ENCODE results near the gene OSGEP.

DNA sequence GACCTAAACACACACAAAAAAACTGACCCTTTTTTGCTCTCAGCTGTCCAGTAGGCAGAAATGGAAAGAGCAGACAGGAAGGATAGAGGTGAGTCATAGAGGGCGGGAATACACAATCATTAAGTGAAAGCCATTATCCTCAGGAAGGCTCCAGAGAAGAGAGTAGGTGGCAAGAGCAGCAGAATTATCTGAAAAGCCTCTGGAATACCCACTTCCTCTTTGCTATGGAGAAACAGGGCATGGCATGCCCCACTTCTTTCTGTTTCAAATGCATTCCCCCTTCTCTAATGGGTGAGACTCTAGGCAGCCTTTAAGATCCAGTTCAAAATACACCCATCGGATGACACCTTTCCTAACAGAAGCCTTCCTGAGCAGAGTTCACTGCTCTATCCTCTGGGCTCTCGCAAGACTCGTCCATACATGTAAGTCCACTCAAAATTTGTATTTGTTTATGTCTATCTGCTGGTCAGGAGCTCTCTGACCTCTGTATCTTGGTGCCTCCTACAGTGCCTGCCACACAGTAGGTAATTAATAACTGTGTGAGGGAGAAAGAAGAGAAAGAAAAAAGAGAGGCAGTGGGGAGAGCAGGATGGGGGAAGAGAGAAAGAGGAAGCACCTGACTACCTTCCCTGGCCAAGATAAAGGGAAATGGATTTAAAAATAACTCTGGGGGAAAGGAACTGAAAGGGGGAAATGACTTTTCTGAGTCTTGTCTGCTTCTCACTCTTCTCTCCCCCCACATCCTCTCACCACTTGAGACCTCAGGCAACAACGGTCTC lies 27.2 kb downstream of the OSGEP start:
- no peak for TF ChIP-seq EZH2 (IDR thresholded peaks at IDR 0.05; ENCODE audit: low read depth, unreplicated experiment)
- TF ChIP-seq, protein P1, sequence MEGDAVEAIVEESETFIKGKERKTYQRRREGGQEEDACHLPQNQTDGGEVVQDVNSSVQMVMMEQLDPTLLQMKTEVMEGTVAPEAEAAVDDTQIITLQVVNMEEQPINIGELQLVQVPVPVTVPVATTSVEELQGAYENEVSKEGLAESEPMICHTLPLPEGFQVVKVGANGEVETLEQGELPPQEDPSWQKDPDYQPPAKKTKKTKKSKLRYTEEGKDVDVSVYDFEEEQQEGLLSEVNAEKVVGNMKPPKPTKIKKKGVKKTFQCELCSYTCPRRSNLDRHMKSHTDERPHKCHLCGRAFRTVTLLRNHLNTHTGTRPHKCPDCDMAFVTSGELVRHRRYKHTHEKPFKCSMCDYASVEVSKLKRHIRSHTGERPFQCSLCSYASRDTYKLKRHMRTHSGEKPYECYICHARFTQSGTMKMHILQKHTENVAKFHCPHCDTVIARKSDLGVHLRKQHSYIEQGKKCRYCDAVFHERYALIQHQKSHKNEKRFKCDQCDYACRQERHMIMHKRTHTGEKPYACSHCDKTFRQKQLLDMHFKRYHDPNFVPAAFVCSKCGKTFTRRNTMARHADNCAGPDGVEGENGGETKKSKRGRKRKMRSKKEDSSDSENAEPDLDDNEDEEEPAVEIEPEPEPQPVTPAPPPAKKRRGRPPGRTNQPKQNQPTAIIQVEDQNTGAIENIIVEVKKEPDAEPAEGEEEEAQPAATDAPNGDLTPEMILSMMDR (conservative IDR thresholded peaks at IDR 0.05; ENCODE audit: low read depth in 2 of 2): no peak
- TF ChIP-seq CREB1 (CRISPR knock-in tag; IDR thresholded peaks at IDR 0.05; ENCODE audit: low read depth): no peak
- TF ChIP-seq POLR2AphosphoS5 (IDR thresholded peaks at IDR 0.05; ENCODE audit: low read depth): no peak
- no peak for TF ChIP-seq EZH2phosphoT487 (IDR thresholded peaks at IDR 0.05; ENCODE audit: unreplicated experiment)
- no peak for TF ChIP-seq JUNB (IDR thresholded peaks at IDR 0.05; ENCODE audit: unreplicated experiment)
- TF ChIP-seq ZNF331 (CRISPR knock-in tag; IDR thresholded peaks at IDR 0.05; ENCODE audit: low read depth): no peak
- TF ChIP-seq, protein P2, sequence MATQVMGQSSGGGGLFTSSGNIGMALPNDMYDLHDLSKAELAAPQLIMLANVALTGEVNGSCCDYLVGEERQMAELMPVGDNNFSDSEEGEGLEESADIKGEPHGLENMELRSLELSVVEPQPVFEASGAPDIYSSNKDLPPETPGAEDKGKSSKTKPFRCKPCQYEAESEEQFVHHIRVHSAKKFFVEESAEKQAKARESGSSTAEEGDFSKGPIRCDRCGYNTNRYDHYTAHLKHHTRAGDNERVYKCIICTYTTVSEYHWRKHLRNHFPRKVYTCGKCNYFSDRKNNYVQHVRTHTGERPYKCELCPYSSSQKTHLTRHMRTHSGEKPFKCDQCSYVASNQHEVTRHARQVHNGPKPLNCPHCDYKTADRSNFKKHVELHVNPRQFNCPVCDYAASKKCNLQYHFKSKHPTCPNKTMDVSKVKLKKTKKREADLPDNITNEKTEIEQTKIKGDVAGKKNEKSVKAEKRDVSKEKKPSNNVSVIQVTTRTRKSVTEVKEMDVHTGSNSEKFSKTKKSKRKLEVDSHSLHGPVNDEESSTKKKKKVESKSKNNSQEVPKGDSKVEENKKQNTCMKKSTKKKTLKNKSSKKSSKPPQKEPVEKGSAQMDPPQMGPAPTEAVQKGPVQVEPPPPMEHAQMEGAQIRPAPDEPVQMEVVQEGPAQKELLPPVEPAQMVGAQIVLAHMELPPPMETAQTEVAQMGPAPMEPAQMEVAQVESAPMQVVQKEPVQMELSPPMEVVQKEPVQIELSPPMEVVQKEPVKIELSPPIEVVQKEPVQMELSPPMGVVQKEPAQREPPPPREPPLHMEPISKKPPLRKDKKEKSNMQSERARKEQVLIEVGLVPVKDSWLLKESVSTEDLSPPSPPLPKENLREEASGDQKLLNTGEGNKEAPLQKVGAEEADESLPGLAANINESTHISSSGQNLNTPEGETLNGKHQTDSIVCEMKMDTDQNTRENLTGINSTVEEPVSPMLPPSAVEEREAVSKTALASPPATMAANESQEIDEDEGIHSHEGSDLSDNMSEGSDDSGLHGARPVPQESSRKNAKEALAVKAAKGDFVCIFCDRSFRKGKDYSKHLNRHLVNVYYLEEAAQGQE (IDR thresholded peaks at IDR 0.05; ENCODE audit: unreplicated experiment): no peak
- TF ChIP-seq, protein P3, sequence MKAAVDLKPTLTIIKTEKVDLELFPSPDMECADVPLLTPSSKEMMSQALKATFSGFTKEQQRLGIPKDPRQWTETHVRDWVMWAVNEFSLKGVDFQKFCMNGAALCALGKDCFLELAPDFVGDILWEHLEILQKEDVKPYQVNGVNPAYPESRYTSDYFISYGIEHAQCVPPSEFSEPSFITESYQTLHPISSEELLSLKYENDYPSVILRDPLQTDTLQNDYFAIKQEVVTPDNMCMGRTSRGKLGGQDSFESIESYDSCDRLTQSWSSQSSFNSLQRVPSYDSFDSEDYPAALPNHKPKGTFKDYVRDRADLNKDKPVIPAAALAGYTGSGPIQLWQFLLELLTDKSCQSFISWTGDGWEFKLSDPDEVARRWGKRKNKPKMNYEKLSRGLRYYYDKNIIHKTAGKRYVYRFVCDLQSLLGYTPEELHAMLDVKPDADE (IDR thresholded peaks at IDR 0.05): no peak
- TF ChIP-seq, protein P4, sequence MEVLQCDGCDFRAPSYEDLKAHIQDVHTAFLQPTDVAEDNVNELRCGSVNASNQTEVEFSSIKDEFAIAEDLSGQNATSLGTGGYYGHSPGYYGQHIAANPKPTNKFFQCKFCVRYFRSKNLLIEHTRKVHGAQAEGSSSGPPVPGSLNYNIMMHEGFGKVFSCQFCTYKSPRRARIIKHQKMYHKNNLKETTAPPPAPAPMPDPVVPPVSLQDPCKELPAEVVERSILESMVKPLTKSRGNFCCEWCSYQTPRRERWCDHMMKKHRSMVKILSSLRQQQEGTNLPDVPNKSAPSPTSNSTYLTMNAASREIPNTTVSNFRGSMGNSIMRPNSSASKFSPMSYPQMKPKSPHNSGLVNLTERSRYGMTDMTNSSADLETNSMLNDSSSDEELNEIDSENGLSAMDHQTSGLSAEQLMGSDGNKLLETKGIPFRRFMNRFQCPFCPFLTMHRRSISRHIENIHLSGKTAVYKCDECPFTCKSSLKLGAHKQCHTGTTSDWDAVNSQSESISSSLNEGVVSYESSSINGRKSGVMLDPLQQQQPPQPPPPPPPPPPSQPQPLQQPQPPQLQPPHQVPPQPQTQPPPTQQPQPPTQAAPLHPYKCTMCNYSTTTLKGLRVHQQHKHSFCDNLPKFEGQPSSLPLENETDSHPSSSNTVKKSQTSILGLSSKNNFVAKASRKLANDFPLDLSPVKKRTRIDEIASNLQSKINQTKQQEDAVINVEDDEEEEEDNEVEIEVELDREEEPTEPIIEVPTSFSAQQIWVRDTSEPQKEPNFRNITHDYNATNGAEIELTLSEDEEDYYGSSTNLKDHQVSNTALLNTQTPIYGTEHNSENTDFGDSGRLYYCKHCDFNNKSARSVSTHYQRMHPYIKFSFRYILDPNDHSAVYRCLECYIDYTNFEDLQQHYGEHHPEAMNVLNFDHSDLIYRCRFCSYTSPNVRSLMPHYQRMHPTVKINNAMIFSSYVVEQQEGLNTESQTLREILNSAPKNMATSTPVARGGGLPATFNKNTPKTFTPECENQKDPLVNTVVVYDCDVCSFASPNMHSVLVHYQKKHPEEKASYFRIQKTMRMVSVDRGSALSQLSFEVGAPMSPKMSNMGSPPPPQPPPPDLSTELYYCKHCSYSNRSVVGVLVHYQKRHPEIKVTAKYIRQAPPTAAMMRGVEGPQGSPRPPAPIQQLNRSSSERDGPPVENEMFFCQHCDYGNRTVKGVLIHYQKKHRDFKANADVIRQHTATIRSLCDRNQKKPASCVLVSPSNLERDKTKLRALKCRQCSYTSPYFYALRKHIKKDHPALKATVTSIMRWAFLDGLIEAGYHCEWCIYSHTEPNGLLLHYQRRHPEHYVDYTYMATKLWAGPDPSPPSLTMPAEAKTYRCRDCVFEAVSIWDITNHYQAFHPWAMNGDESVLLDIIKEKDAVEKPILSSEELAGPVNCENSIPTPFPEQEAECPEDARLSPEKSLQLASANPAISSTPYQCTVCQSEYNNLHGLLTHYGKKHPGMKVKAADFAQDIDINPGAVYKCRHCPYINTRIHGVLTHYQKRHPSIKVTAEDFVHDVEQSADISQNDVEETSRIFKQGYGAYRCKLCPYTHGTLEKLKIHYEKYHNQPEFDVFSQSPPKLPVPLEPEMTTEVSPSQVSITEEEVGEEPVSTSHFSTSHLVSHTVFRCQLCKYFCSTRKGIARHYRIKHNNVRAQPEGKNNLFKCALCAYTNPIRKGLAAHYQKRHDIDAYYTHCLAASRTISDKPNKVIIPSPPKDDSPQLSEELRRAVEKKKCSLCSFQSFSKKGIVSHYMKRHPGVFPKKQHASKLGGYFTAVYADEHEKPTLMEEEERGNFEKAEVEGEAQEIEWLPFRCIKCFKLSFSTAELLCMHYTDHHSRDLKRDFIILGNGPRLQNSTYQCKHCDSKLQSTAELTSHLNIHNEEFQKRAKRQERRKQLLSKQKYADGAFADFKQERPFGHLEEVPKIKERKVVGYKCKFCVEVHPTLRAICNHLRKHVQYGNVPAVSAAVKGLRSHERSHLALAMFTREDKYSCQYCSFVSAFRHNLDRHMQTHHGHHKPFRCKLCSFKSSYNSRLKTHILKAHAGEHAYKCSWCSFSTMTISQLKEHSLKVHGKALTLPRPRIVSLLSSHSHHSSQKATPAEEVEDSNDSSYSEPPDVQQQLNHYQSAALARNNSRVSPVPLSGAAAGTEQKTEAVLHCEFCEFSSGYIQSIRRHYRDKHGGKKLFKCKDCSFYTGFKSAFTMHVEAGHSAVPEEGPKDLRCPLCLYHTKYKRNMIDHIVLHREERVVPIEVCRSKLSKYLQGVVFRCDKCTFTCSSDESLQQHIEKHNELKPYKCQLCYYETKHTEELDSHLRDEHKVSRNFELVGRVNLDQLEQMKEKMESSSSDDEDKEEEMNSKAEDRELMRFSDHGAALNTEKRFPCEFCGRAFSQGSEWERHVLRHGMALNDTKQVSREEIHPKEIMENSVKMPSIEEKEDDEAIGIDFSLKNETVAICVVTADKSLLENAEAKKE (CRISPR knock-in tag; IDR thresholded peaks at IDR 0.05): no peak
- TF ChIP-seq ZNF114 (CRISPR knock-in tag; IDR thresholded peaks at IDR 0.05): no peak
- no peak for TF ChIP-seq NANOG (IDR thresholded peaks at IDR 0.05; ENCODE audit: borderline replicate concordance)

All from GM23338 (cell line).